ENCODE data around the gene SASH1.

SASH1 gene

DNA sequence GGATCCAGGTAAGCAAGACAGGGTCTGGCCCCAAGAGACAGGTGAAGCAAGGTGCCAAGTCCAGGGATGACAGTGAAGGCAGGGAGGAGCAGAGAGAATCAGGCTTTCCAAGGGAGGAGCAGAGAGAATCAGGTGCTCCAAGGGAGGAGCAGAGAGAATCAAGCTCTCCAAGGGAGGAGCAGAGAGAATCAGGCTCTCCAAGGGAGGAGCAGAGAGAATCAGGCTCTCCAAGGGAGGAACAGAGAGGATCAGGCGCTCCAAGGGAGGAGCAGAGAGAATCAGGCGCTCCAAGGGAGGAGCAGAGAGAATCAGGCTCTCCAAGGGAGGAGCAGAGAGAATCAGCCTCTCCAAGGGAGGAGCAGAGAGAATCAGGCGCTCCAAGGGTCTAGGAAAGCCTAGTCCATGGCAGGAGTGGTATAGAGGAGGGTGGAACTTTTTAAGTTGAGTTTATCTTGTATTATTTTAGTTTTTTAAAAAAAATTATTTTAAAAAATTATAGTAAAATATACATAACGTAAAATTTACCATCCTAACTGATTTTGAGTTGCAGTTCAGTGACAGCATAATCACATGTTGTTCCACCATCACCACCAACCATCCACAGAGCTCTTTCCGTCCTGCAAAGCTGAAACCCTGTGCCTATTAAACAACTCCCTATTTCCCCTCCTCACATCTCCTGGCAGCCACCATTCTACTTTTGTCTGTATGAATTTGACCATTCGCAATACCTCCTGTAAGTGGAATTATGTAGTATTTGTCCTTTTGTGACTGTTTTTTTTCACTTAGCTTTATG is 64.1 kb downstream of the SASH1 start:
- no peak for DNase-seq

DNA sequence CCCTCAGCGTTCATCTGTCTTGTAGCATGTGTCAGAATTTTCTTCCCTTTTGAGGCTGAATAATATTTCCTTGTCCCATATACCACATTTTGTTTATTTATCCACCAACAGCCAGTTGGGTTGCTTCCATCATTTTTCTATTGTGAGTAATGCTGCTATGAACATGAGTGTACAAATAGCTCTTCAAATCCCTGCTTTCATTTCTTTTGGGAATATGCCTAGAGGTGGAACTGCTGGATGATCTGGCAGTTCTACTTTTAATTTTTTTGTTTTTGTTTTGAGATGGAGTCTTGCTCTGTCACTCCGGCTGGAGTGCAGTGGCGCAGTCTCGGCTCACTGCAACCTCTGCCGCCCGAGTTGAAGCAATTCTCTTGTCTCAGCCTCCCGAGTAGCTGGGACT is 64.7 kb downstream of the SASH1 start:
- DNase-seq: no peak

- DNase-seq: no peak
These were observed 70.9 kb downstream of the SASH1 start for GRCh38 chr6:148413321-148414091.

GRCh38 chr6:148414092-148414489 is 71.5 kb downstream of the SASH1 start:
- no peak for DNase-seq

GRCh38 chr6:148414836-148415235 is 72.2 kb downstream of the SASH1 start:
- no peak for DNase-seq

GRCh38 chr6:148415511-148416260 is 73.0 kb downstream of the SASH1 start:
- no peak for DNase-seq

- no peak for DNase-seq
These were observed 73.8 kb downstream of the SASH1 start for GRCh38 chr6:148416330-148416965.

DNA sequence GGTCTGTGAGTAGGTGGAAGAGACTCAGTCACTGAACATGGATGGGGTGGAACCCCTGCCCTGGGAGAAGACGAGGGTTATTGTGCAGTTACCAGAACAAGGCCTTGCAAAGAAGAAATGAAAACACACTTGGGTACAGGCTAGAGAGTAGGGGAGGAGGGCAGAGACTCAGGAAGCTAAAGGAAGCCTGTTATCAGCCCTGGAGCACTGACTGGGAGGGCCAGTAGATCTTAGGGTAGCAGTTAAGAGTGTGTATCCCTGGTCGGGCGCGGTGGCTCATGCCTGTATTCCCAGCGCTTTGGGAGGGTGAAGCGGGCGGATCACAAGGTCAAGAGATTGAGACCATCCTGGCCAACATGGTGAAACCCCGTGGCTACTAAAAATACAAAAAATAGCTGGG is 74.4 kb downstream of the SASH1 start:
- no peak for DNase-seq

GRCh38 chr6:148419430-148419829 is 76.8 kb downstream of the SASH1 start:
- no peak for DNase-seq

DNA sequence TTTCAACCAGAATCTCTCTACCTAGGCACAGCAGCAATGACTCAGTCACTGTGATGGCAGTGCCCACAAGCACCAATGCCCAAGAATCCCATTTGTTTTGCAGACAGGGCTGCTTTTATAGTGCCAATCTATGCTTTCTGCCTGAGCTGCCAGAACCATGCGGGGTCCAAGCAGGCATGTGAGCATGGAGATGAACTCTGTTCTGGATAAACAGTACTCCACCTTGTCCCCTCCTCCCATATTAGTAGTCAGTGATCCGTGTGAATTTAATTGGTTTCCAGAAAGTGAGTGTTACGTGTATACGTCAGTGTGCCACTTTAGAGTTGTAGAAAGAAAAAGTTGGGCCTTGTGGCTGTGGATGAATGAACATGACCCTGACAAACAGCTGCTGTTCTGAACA is 79.4 kb downstream of the SASH1 start:
- DNase-seq: no peak

- DNase-seq: no peak
These were observed 80.5 kb downstream of the SASH1 start for GRCh38 chr6:148423133-148423532.

- no peak for DNase-seq
These were observed 81.1 kb downstream of the SASH1 start for GRCh38 chr6:148423601-148424270.

GRCh38 chr6:148425443-148425842 is 82.8 kb downstream of the SASH1 start:
- DNase-seq: no peak

DNA sequence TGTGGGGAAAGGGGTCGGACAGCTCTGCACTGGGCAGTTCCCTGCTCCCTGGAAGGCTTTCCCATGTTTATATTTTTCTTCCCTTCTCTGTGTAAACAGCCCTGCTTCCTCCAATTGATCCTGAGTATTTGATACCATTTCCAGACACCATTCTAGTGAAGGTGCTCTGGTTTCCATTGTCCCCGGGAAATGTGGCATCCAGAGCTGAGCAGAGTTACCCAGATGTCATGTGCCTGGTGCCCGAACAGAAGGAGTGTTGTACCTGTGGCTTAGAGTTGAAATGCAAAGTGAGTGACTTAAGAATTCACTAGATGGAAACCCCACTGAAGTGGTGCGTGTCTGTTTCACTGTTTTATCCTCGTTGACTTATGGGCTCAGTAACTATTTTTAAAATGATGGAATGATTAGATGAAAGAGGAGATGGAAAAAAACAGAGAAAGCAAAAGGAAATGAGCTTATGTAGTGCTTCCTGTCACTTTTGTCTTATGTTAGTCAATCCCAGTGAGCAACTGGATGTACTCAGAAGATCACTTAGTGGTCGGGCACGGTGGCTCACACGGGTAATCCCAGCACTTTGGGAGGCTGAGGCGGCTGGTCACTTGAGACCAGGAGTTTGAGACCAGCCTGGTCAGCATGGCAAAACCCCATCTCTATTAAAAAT is 83.8 kb downstream of the SASH1 start:
- DNase-seq: no peak

- no peak for DNase-seq
These were observed 84.7 kb downstream of the SASH1 start for GRCh38 chr6:148427333-148427732.

GRCh38 chr6:148429423-148429822 is 86.8 kb downstream of the SASH1 start:
- no peak for DNase-seq

DNA sequence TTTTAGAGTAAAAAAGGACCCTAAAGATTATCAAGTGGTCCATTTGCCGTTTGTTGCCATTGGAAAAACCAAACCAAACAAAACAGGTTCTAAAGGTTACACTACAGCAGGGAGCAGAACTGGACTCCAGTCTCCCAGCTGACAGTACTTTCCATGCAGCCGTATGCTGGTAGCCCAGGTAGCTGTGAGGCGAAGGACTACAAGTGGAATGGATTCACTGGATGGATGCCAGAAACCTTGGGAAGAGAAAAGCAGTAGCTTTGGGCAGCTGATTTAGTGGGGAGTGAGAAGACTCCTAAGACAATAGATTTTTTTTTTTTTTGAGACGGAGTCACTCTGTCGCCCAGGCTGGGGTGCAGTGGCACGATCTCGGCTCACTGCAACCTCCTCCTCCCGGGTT is 88.3 kb downstream of the SASH1 start:
- no peak for DNase-seq

DNA sequence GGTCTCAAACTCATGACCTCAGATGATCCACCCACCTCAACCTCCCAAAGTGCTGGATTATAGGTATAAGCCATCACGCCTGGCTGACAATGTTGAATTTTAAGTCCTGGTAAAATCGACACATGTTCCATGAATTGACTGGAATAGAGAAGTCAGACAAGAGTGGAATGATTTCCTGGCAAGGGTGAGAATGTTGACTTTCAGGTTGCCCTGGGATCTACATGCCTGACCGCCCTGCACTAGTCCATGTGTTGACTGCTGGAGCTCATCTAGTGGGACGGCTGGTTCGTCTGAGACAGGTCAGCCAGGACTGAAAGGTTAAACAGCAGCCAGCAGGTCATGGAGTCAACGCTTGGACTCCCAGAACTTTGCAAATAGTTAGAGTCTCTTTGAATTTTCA is 88.8 kb downstream of the SASH1 start:
- no peak for DNase-seq

DNA sequence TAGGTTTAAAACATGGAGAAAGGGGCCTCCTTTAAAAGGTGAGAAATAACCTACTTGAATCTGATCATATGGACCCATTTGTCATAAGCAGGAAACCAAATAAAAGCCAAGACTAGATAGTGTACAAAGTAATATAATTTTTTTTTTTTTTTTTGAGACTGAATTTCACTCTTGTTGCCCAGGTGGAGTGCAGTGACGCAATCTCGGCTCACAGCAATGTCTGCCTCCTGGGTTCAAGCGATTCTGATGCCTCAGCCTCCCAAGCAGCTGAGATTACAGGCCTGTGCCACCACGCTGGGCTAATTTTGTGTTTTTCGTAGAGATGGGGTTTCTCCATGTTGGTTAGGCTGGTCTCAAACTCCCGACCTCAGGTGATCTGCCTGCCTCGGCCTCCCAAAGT is 89.2 kb downstream of the SASH1 start:
- DNase-seq: no peak

- no peak for DNase-seq
These were observed 90.0 kb downstream of the SASH1 start for GRCh38 chr6:148432462-148433195.

DNA sequence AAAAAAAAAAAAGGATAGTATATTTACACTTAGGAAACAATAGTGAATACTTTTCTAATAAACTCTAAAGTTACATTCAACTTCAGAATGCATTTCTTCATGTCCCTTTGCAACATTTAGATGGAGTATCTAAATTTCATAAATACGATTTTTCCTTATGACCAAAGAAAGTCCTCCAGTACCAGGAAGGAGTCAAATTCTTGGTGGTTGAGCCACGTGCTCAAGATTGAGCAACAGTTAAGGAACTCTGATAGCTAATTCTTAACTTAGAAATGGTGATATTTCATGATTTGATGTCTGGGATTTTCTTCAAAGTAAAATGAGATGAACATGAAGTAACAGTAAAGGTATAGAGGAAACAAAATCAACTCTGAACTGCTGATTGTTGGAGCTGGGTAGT is 92.7 kb downstream of the SASH1 start:
- no peak for DNase-seq
